Lower leg skin (tissue), 3 donors: ENCODE results near the gene NCEH1.

ENCODE experiments used
- CTCF ChIP-seq, 3 donors: fragments of 450-650 bp; IDR thresholded peaks; one replicate each; pipeline ENCODE4 v1.5.1; 2016; ENCODE audit warnings: antibody characterized with exemption in 3 of 3, mild to moderate bottlenecking in 3 of 3, moderate library complexity in 2 of 3
- POLR2A ChIP-seq, 2 donors: fragments of 450-650 bp; IDR thresholded peaks; one replicate each; pipeline ENCODE4 v1.6.1; 2016 to 2017; ENCODE audit warnings: antibody characterized with exemption in 2 of 2, mild to moderate bottlenecking in 1 of 2, moderate library complexity in 1 of 2

GRCh38 chr3:172675441-172676193, 35.2 kb downstream of the NCEH1 start:
- TF ChIP-seq POLR2A (IDR thresholded peaks at IDR 0.05): no peak
- TF ChIP-seq CTCF (IDR thresholded peaks at IDR 0.05): no peak
